Measurements from ENCODE around the gene UBXN11.

DNA sequence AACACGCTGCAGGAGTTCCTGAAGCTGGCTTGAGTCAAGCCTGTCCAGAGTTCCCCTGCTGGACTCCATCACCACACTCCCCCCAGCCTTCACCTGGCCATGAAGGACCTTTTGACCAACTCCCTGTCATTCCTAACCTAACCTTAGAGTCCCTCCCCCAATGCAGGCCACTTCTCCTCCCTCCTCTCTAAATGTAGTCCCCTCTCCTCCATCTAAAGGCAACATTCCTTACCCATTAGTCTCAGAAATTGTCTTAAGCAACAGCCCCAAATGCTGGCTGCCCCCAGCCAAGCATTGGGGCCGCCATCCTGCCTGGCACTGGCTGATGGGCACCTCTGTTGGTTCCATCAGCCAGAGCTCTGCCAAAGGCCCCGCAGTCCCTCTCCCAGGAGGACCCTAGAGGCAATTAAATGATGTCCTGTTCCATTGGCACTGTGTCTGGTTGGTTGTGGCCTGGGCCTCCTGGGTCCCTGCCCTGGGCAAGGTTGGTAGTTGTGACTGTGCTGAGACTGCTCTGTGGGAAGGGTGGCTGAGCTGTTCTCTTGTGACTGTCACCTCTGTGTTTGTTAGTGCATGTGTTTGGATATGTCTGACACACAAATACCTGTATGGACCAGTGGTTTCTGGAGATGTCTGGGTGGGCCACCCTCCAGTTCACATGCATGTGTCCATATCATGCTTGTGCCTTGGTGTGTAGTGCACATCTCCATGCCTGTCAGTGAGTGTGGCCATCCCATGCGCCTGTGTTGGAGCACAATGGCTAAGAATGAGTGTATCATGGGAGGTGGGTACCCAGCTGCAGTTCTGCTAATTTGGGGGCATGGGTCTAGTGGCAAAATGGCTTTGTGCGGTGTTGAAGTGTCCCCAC, 25.1 kb downstream of the UBXN11 start:
- TF ChIP-seq POLR2AphosphoS5 (IDR thresholded peaks at IDR 0.05; ENCODE audit: insufficient read depth in 1 of 2, low read depth in 1 of 2) (no peak), POLR2A (IDR thresholded peaks at IDR 0.05) (no peak)
- TF ChIP-seq, protein P1, sequence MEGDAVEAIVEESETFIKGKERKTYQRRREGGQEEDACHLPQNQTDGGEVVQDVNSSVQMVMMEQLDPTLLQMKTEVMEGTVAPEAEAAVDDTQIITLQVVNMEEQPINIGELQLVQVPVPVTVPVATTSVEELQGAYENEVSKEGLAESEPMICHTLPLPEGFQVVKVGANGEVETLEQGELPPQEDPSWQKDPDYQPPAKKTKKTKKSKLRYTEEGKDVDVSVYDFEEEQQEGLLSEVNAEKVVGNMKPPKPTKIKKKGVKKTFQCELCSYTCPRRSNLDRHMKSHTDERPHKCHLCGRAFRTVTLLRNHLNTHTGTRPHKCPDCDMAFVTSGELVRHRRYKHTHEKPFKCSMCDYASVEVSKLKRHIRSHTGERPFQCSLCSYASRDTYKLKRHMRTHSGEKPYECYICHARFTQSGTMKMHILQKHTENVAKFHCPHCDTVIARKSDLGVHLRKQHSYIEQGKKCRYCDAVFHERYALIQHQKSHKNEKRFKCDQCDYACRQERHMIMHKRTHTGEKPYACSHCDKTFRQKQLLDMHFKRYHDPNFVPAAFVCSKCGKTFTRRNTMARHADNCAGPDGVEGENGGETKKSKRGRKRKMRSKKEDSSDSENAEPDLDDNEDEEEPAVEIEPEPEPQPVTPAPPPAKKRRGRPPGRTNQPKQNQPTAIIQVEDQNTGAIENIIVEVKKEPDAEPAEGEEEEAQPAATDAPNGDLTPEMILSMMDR (IDR thresholded peaks at IDR 0.05) = no peak
